Panc1 (cell line): ENCODE results near the gene ZBTB12. TPM values are rescaled to one million over a fixed set of nuclear protein-coding genes. Genes with fewer than 3 reads are reported as not detected.

Experiments used
- ATAC-seq: fragments of 200-7000 bp; cut with Tn5 transposase; 2 replicates; pipeline ENCODE4 v1.9.1; 2020; ENCODE audit warnings: mild to moderate bottlenecking, moderate library complexity
- BruUV-seq: library from RNA; stranded (reverse); fragments of 400-500 nt; replicated peaks from 2 replicates; lab custom pipeline; 2021; lab: Mats Ljungman, UMichigan
- CTCF ChIA-PET: fragments of 300-600 bp; sonication (Branson Sonifier 250); formaldehyde crosslinking; loops from one replicate; lab custom pipeline; 2022; ENCODE audit warnings: antibody characterized with exemption; lab: Charles Lee
- POLR2A ChIA-PET: fragments of 300-600 bp; sonication (Branson Sonifier 250); formaldehyde crosslinking; loops from one replicate; lab custom pipeline; 2022; ENCODE audit warnings: antibody characterized with exemption; lab: Charles Lee
- DNase-seq: peaks from one replicate; pipeline ENCODE4 v3.0.0-alpha.2; 2010; ENCODE audit warnings: low read depth, low spot score
- H3K27ac ChIP-seq: 2 replicates; pipeline ENCODE4 v1.5.1; 2011; ENCODE audit warnings: mild to moderate bottlenecking, low read length, inconsistent platforms
- H3K27me3 ChIP-seq: fragments of 200-500 bp; sonication (Bioruptor generic); 2 replicates; pipeline ENCODE4 v1.6.0; 2014; ENCODE audit warnings: low read length, inconsistent platforms; ENCODE audit not compliant: control insufficient read depth, insufficient read depth
- H3K36me3 ChIP-seq: fragments of 200-500 bp; sonication (Bioruptor generic); 2 replicates; pipeline ENCODE4 v1.5.1; 2014; ENCODE audit warnings: inconsistent platforms, mild to moderate bottlenecking, low read length, moderate library complexity; ENCODE audit not compliant: control insufficient read depth, insufficient read depth
- H3K4me1 ChIP-seq: 2 replicates; pipeline ENCODE4 v1.5.1; 2011; ENCODE audit warnings: inconsistent platforms, mild to moderate bottlenecking, low read length, moderate library complexity; ENCODE audit not compliant: control insufficient read depth, insufficient read depth
- H3K4me3 ChIP-seq, 2 experiments: 2 replicates each; pipeline ENCODE4 v1.5.1; 2011 to 2012; ENCODE audit warnings: low read depth in 2 of 2, low read length in 2 of 2, mild to moderate bottlenecking in 2 of 2, inconsistent platforms in 1 of 2, moderate library complexity in 1 of 2
- H3K9me3 ChIP-seq: fragments of 200-500 bp; sonication (Bioruptor generic); 2 replicates; pipeline ENCODE4 v1.5.1; 2014; ENCODE audit warnings: low read depth, mild to moderate bottlenecking, inconsistent platforms, low read length, moderate library complexity; ENCODE audit not compliant: control insufficient read depth, insufficient read depth
- POLR2AphosphoS5 ChIP-seq: IDR thresholded peaks from 2 replicates; pipeline ENCODE4 v1.6.1; 2012; ENCODE audit warnings: mild to moderate bottlenecking, low read depth, low read length, moderate library complexity
- REST ChIP-seq, 2 experiments: IDR thresholded peaks; 2 replicates each; pipeline ENCODE4 v1.6.1; 2011 to 2012; ENCODE audit warnings: low read depth in 2 of 2, control low read depth in 1 of 2, low read length in 1 of 2, mild to moderate bottlenecking in 1 of 2, moderate library complexity in 1 of 2; ENCODE audit not compliant: insufficient read depth in 1 of 2
- SIN3A ChIP-seq: IDR thresholded peaks from 2 replicates; pipeline ENCODE4 v1.6.1; 2012; ENCODE audit warnings: low read depth, mild to moderate bottlenecking, low read length, moderate library complexity, borderline replicate concordance; ENCODE audit not compliant: insufficient read depth
- TCF7L2 ChIP-seq: IDR thresholded peaks from 2 replicates; pipeline ENCODE4 v1.6.1; 2011; ENCODE audit warnings: mild to moderate bottlenecking, low read depth, low read length, inconsistent platforms
- in situ Hi-C: cut with HindIII; loops from 2 replicates; pipeline ENCODE4 v1.10.0; 2016; ENCODE audit warnings: low sequenced_read_pairs, low pct_unique_long_range_greater_than_20kb
- intact Hi-C: fragments of 100-400 bp; cut with micrococcal nuclease; formaldehyde crosslinking; loops from one replicate; pipeline ENCODE4 v1.10.0; 2022; ENCODE audit not compliant: unreplicated experiment
- total RNA-seq: library from RNA; stranded (reverse); gene quantifications from one replicate; pipeline ENCODE4 v1.2.1, GENCODE V29; 2021; ENCODE audit not compliant: unreplicated experiment
- TF ChIP-seq, protein P1 (sequence below): fragments of 450-650 bp; IDR thresholded peaks from 2 replicates; pipeline ENCODE4 v1.5.1; 2017; ENCODE audit warnings: mild to moderate bottlenecking

Gene ZBTB12
- total RNA-seq, 1 experiment from 2014 or later, result 9.4 TPM

DNA sequence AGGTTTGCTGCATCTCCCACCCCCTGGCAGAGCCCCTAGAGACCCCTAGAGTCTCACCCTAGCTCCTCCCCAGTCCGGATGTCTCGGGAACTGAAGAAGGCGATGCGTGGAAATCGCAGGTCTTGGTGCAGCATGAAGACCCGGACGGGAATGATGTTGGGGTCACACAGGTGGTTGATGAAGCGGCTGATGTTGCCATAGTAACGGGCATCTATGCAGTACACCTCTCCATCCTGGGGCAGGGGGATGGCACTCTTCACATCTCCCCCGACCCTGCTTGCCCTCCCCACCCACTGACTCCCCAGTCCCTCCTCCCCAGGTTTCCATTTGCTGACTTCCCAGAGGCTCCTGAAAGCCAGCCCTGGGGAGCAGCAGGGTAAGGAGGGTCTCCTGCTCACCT is 21.3 kb downstream of the ZBTB12 start:
- DNase-seq, result no peak
- POLR2A ChIA-PET, result no interaction called here
- intact Hi-C loops, result no loop called here
- TF ChIP-seq POLR2AphosphoS5 (no peak), REST (IDR thresholded peaks at IDR 0.05; ENCODE audit: insufficient read depth in 1 of 2, low read depth in 2 of 2, low read length in 1 of 2) (no peak), SIN3A (no peak), TCF7L2 (no peak)
- TF ChIP-seq, protein P1, sequence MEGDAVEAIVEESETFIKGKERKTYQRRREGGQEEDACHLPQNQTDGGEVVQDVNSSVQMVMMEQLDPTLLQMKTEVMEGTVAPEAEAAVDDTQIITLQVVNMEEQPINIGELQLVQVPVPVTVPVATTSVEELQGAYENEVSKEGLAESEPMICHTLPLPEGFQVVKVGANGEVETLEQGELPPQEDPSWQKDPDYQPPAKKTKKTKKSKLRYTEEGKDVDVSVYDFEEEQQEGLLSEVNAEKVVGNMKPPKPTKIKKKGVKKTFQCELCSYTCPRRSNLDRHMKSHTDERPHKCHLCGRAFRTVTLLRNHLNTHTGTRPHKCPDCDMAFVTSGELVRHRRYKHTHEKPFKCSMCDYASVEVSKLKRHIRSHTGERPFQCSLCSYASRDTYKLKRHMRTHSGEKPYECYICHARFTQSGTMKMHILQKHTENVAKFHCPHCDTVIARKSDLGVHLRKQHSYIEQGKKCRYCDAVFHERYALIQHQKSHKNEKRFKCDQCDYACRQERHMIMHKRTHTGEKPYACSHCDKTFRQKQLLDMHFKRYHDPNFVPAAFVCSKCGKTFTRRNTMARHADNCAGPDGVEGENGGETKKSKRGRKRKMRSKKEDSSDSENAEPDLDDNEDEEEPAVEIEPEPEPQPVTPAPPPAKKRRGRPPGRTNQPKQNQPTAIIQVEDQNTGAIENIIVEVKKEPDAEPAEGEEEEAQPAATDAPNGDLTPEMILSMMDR, result no peak
- H3K27ac ChIP-seq, result no peak overlapping the region
- no peak for ATAC-seq
- no peaks in the 10 kb centered on the region for H3K27me3 ChIP-seq
- no TSS peak for BruUV-seq
- H3K36me3 ChIP-seq, result no peaks in the 10 kb centered on the region
- H3K4me1 ChIP-seq, result peaks cover 21% of the 10 kb centered on the region
- H3K4me3 ChIP-seq, result no peak overlapping the region
- in situ Hi-C loops, result no loop called here
- no peaks in the 10 kb centered on the region for H3K9me3 ChIP-seq
- CTCF ChIA-PET, result no interaction called here

GRCh38 chr6:31879901-31880300 is 22.0 kb downstream of the ZBTB12 start:
- no peaks in the 10 kb centered on the region for H3K9me3 ChIP-seq
- no peaks in the 10 kb centered on the region for H3K27me3 ChIP-seq
- H3K27ac ChIP-seq, result no peak overlapping the region
- POLR2A ChIA-PET, result no interaction called here
- H3K36me3 ChIP-seq, result no peaks in the 10 kb centered on the region
- in situ Hi-C loops, result no loop called here
- TF ChIP-seq, protein P1, result no peak
- TF ChIP-seq SIN3A (no peak), POLR2AphosphoS5 (no peak), REST (IDR thresholded peaks at IDR 0.05; ENCODE audit: insufficient read depth in 1 of 2, low read depth in 2 of 2, low read length in 1 of 2) (no peak), TCF7L2 (no peak)
- intact Hi-C loops, result no loop called here
- BruUV-seq, result TSS peak; percentile 98
- CTCF ChIA-PET, result no interaction called here
- H3K4me3 ChIP-seq, result no peak overlapping the region
- ATAC-seq, result no peak
- peaks cover 26% of the 10 kb centered on the region for H3K4me1 ChIP-seq
- DNase-seq, result no peak
